Loucy (cell line): ENCODE measurements around the gene NMNAT2.

Source experiments
- EZH2phosphoT487 ChIP-seq: fragments of 200-600 bp; IDR thresholded peaks from 2 replicates; pipeline ENCODE4 v1.6.1; 2018; ENCODE audit warnings: antibody characterized with exemption, mild to moderate bottlenecking, moderate library complexity, borderline replicate concordance
- TF ChIP-seq, protein P1 (sequence below): fragments of 200-600 bp; sonication (generic); conservative IDR thresholded peaks from 2 replicates; pipeline ENCODE4 v1.5.1; 2014; ENCODE audit warnings: mild to moderate bottlenecking, antibody characterized with exemption, low read length

DNA sequence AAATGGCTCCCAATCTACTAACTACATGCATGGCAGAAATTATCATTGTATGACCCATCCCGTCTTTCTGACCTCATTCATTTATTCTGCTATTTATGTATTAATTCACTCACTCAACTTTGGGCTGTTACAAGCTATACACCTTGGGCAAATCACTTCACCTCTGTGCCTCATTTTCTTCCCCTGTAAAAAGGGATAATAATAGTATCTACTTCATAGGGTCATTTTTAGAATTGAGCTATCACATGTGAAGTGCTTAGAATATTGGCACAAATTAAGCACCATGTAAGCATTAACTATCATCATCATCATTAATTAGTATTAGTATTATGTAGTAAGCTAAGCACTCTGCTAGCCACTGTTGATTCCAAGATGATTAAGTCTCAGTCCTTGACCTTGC, 52.1 kb downstream of the NMNAT2 start:
- TF ChIP-seq, protein P1, sequence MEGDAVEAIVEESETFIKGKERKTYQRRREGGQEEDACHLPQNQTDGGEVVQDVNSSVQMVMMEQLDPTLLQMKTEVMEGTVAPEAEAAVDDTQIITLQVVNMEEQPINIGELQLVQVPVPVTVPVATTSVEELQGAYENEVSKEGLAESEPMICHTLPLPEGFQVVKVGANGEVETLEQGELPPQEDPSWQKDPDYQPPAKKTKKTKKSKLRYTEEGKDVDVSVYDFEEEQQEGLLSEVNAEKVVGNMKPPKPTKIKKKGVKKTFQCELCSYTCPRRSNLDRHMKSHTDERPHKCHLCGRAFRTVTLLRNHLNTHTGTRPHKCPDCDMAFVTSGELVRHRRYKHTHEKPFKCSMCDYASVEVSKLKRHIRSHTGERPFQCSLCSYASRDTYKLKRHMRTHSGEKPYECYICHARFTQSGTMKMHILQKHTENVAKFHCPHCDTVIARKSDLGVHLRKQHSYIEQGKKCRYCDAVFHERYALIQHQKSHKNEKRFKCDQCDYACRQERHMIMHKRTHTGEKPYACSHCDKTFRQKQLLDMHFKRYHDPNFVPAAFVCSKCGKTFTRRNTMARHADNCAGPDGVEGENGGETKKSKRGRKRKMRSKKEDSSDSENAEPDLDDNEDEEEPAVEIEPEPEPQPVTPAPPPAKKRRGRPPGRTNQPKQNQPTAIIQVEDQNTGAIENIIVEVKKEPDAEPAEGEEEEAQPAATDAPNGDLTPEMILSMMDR = no peak
- TF ChIP-seq EZH2phosphoT487 = no peak
